Measurements from ENCODE around the gene NUDT19.
"Not testable (repeated sequence)": the region's sequence is repeated elsewhere in the genome, so short reads cannot be mapped to it uniquely, and the experiment has no call there.

The NUDT19 gene

DNA sequence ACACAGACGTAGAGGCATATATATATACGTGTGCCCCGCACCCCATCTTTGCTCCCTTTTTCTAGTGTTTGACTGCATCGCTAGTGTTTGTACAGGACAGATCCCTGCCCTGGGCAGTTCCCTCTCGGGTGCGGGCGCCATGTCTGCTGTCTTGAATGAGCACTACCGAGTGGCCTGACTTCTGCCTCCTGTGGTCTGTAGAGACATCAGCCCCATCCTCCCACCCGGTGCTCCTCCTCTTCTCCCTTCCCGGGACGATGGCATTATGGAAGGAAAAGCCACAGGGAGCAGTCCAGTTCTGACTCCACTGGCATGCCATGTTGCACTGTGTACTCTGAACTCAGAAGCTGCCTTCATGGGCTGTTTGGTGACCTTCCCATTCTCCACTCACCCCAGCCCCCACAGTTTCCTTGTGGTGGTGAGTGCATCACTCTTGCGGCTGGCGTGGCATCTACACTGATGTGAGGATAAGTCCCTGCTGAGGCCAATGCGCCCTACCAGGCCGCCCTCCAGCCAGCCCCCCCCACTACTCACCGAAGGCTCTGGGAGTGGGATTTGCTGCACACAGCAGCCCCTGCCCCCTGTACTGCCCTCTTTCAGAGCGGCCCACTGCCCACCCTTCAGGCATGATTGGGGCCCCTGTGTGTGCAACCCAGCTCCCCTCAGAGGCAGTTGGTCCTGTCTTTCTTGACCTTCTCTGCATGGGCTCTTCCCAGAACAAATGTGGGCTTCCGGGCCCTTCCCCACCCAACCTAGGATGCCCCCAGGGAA, 53.1 kb downstream of the NUDT19 start:
- Histone ChIP-seq H3K36me3 (ENCODE audit: insufficient read depth, low read length) (no peaks in the 10 kb centered on the region), H3K4me3 (ENCODE audit: low read depth, low read length) (no peak overlapping the region), H3K27ac (ENCODE audit: low read depth, low read length) (no peak overlapping the region), H2AFZ (ENCODE audit: low read length, unreplicated experiment) (no peak overlapping the region), H3K27me3 (ENCODE audit: insufficient read depth, low read length) (0 out of 2 replicates have a peak, but pooled peaks cover 16% of the 10 kb centered on the region), H3K79me2 (ENCODE audit: control insufficient read depth, insufficient read depth, low read length, unreplicated experiment) (no peaks in the 10 kb centered on the region), H3K4me1 (ENCODE audit: control insufficient read depth, insufficient read depth, low read length, unreplicated experiment) (no peaks in the 10 kb centered on the region)

- peaks cover 20% of the 10 kb centered on the region; the same call in 1 of the 2 replicates for H3K27me3 ChIP-seq (ENCODE audit: insufficient read depth, low read length)
- H3K36me3 ChIP-seq (ENCODE audit: insufficient read depth, low read length); H3K79me2 ChIP-seq (ENCODE audit: control insufficient read depth, insufficient read depth, low read length, unreplicated experiment); H3K27ac ChIP-seq (ENCODE audit: low read depth, low read length); H3K4me3 ChIP-seq (ENCODE audit: low read depth, low read length); H2AFZ ChIP-seq (ENCODE audit: low read length, unreplicated experiment); H3K4me1 ChIP-seq (ENCODE audit: control insufficient read depth, insufficient read depth, low read length, unreplicated experiment): not testable (repeated sequence)
Observed at GRCh38 chr19:32745594-32746251, 54.1 kb downstream of the NUDT19 start.

DNA sequence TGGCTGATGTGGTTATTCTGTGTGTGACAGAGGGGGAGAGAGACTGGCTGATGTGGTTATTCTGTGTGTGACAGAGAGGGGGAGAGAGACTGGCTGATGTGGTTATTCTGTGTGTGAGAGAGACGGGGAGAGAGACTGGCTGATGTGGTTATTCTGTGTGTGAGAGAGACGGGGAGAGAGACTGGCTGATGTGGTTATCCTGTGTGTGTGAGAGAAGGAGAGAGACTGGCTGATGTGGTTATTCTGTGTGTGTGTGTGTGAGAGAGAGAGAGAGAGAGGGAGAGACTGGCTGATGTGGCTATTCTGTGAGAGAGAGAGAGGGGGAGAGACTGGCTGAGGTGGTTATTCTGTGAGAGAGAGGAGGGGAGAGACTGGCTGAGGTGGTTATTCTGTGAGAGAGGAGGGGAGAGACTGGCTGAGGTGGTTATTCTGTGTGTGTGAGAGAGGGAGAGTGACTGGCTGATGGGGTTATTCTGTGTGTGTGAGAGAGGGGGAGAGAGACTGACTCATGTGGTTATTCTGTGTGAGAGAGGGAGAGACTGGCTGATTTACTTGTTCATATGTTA, 55.1 kb downstream of the NUDT19 start:
- H3K27me3 ChIP-seq (ENCODE audit: insufficient read depth, low read length), result peaks cover 20% of the 10 kb centered on the region; the same call in 1 of the 2 replicates
- H3K4me3 ChIP-seq (ENCODE audit: low read depth, low read length); H3K36me3 ChIP-seq (ENCODE audit: insufficient read depth, low read length); H2AFZ ChIP-seq (ENCODE audit: low read length, unreplicated experiment); H3K27ac ChIP-seq (ENCODE audit: low read depth, low read length); H3K79me2 ChIP-seq (ENCODE audit: control insufficient read depth, insufficient read depth, low read length, unreplicated experiment); H3K4me1 ChIP-seq (ENCODE audit: control insufficient read depth, insufficient read depth, low read length, unreplicated experiment): not testable (repeated sequence)

- H3K27me3 ChIP-seq (ENCODE audit: insufficient read depth, low read length), result peaks cover 20% of the 10 kb centered on the region; the same call in 1 of the 2 replicates
- H3K4me1 ChIP-seq (ENCODE audit: control insufficient read depth, insufficient read depth, low read length, unreplicated experiment), result no peaks in the 10 kb centered on the region
- no peaks in the 10 kb centered on the region for H3K79me2 ChIP-seq (ENCODE audit: control insufficient read depth, insufficient read depth, low read length, unreplicated experiment)
- H3K36me3 ChIP-seq (ENCODE audit: insufficient read depth, low read length), result no peaks in the 10 kb centered on the region
- H3K4me3 ChIP-seq (ENCODE audit: low read depth, low read length), result no peak overlapping the region
- no peak overlapping the region for H2AFZ ChIP-seq (ENCODE audit: low read length, unreplicated experiment)
- no peak overlapping the region for H3K27ac ChIP-seq (ENCODE audit: low read depth, low read length)
Observed at GRCh38 chr19:32748497-32748896, 56.9 kb downstream of the NUDT19 start.

- Histone ChIP-seq H2AFZ (ENCODE audit: low read length, unreplicated experiment) (no peak overlapping the region), H3K27ac (ENCODE audit: low read depth, low read length) (no peak overlapping the region), H3K27me3 (ENCODE audit: insufficient read depth, low read length) (peaks cover 20% of the 10 kb centered on the region; the same call in 1 of the 2 replicates), H3K4me1 (ENCODE audit: control insufficient read depth, insufficient read depth, low read length, unreplicated experiment) (no peaks in the 10 kb centered on the region), H3K4me3 (ENCODE audit: low read depth, low read length) (no peak overlapping the region), H3K36me3 (ENCODE audit: insufficient read depth, low read length) (no peaks in the 10 kb centered on the region), H3K79me2 (ENCODE audit: control insufficient read depth, insufficient read depth, low read length, unreplicated experiment) (no peaks in the 10 kb centered on the region)
Observed at GRCh38 chr19:32748948-32749347, 57.3 kb downstream of the NUDT19 start.

DNA sequence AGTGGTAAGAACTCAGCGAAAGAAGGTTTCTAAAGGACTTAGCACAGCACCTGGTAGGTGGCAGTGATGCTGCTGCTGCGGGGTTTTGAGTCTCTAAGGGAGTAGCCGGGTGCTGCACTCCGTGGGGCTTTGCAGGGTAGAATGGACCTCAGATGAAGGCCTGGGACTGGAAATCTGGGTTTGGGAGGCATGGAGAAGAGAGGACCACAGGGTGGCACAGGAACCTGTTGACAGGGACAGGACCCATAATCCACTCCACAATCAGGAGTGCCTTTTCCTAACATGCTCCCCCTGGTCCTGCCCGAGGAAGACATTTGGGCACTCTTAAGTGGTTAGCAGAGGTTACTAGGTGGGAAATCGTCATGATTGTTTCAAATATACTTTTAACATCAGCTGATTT, 57.7 kb downstream of the NUDT19 start:
- Histone ChIP-seq H3K79me2 (ENCODE audit: control insufficient read depth, insufficient read depth, low read length, unreplicated experiment) (no peaks in the 10 kb centered on the region), H3K4me1 (ENCODE audit: control insufficient read depth, insufficient read depth, low read length, unreplicated experiment) (no peaks in the 10 kb centered on the region), H3K27ac (ENCODE audit: low read depth, low read length) (no peak overlapping the region), H3K4me3 (ENCODE audit: low read depth, low read length) (no peak overlapping the region), H3K27me3 (ENCODE audit: insufficient read depth, low read length) (peaks cover 20% of the 10 kb centered on the region; the same call in 1 of the 2 replicates), H2AFZ (ENCODE audit: low read length, unreplicated experiment) (no peak overlapping the region), H3K36me3 (ENCODE audit: insufficient read depth, low read length) (no peaks in the 10 kb centered on the region)

DNA sequence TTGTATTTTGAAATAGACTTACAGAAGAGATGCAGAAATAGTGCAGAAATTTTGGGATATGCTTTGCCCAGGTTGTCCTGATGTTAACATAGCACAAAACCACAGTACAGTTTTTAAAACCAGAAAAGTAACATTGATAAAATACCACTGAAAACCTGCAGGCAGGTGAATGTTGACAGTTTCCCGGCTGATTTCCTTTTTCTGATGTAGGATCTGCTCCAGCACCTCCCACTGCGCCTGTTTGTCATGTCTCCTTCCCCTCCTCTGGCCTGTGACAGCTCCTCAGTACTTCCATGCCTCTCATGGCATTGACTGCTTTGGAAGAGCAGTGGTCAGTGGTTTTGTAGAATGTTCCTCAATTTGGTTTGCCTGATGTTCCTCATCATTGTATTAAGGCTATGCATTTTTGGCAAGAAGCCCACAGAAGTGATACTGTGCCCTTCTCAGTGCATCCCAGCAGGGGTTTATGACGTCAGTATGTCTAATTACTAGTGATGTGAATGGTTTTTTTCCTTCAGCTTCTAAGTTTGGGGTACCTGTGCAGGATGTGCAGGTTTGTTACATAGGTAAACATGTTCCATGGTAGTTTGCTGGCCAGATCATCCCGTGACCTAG, 58.9 kb downstream of the NUDT19 start:
- Histone ChIP-seq H3K27ac (ENCODE audit: low read depth, low read length) (no peak overlapping the region), H3K4me1 (ENCODE audit: control insufficient read depth, insufficient read depth, low read length, unreplicated experiment) (no peaks in the 10 kb centered on the region), H3K27me3 (ENCODE audit: insufficient read depth, low read length) (peaks cover 29% of the 10 kb centered on the region; the same call in 1 of the 2 replicates), H3K4me3 (ENCODE audit: low read depth, low read length) (no peak overlapping the region), H3K79me2 (ENCODE audit: control insufficient read depth, insufficient read depth, low read length, unreplicated experiment) (no peaks in the 10 kb centered on the region), H3K36me3 (ENCODE audit: insufficient read depth, low read length) (no peaks in the 10 kb centered on the region), H2AFZ (ENCODE audit: low read length, unreplicated experiment) (no peak overlapping the region)

- Histone ChIP-seq H3K4me3 (ENCODE audit: low read depth, low read length) (no peak overlapping the region), H3K27me3 (ENCODE audit: insufficient read depth, low read length) (peaks cover 34% of the 10 kb centered on the region), H2AFZ (ENCODE audit: low read length, unreplicated experiment) (no peak overlapping the region), H3K79me2 (ENCODE audit: control insufficient read depth, insufficient read depth, low read length, unreplicated experiment) (no peaks in the 10 kb centered on the region), H3K36me3 (ENCODE audit: insufficient read depth, low read length) (no peaks in the 10 kb centered on the region), H3K27ac (ENCODE audit: low read depth, low read length) (no peak overlapping the region), H3K4me1 (ENCODE audit: control insufficient read depth, insufficient read depth, low read length, unreplicated experiment) (no peaks in the 10 kb centered on the region)
Observed at GRCh38 chr19:32751066-32751465, 59.4 kb downstream of the NUDT19 start.

GRCh38 chr19:32757189-32757588, 65.6 kb downstream of the NUDT19 start:
- H3K4me3 ChIP-seq (ENCODE audit: low read depth, low read length), result no peak overlapping the region

More at GRCh38 chr19:32757189-32757588, 65.6 kb downstream of the NUDT19 start:
- Histone ChIP-seq H3K27ac (ENCODE audit: low read depth, low read length) (no peak overlapping the region), H3K4me1 (ENCODE audit: control insufficient read depth, insufficient read depth, low read length, unreplicated experiment) (no peaks in the 10 kb centered on the region), H3K27me3 (ENCODE audit: insufficient read depth, low read length) (peaks cover 37% of the 10 kb centered on the region), H3K36me3 (ENCODE audit: insufficient read depth, low read length) (no peaks in the 10 kb centered on the region), H3K79me2 (ENCODE audit: control insufficient read depth, insufficient read depth, low read length, unreplicated experiment) (no peaks in the 10 kb centered on the region), H2AFZ (ENCODE audit: low read length, unreplicated experiment) (no peak overlapping the region)
